OCI-LY1 (cell line): ENCODE results near the gene CATSPERZ.

Experiments used
- H2AFZ ChIP-seq: fragments of 200-600 bp; sonication (generic), shearing (Covaris generic); 2 replicates; pipeline ENCODE4 v1.6.0; 2014; ENCODE audit warnings: antibody characterized with exemption, mild to moderate bottlenecking, low read length
- H3F3A ChIP-seq: fragments of 200-600 bp; sonication (generic), shearing (Covaris generic); 2 replicates; pipeline ENCODE4 v1.6.0; 2014; ENCODE audit warnings: mild to moderate bottlenecking, antibody characterized with exemption, low read length, moderate library complexity; ENCODE audit not compliant: insufficient read depth
- H3K27ac ChIP-seq: fragments of 200-600 bp; sonication (generic); 2 replicates; pipeline ENCODE4 v1.5.1; 2014; ENCODE audit warnings: low read length, mixed run types, mild to moderate bottlenecking, low read depth; ENCODE audit not compliant: poor library complexity, severe bottlenecking
- H3K27me3 ChIP-seq: fragments of 200-600 bp; sonication (generic); 2 replicates; pipeline ENCODE4 v1.6.0; 2014; ENCODE audit warnings: antibody characterized with exemption, mild to moderate bottlenecking, low read length, moderate library complexity; ENCODE audit not compliant: insufficient read depth
- H3K36me3 ChIP-seq: fragments of 200-600 bp; sonication (generic); 2 replicates; pipeline ENCODE4 v1.6.1; 2014; ENCODE audit warnings: mild to moderate bottlenecking, antibody characterized with exemption, low read length, moderate library complexity, mixed read lengths; ENCODE audit not compliant: insufficient read depth
- H3K4me1 ChIP-seq: fragments of 200-600 bp; sonication (generic); 2 replicates; pipeline ENCODE4 v1.5.1; 2014; ENCODE audit warnings: mild to moderate bottlenecking, low read length, moderate library complexity; ENCODE audit not compliant: insufficient read depth, severe bottlenecking
- H3K4me2 ChIP-seq: fragments of 200-600 bp; sonication (generic), shearing (Covaris generic); 2 replicates; pipeline ENCODE4 v1.6.1; 2014; ENCODE audit warnings: low read length
- H3K4me3 ChIP-seq: fragments of 200-600 bp; sonication (generic); 2 replicates; pipeline ENCODE4 v1.5.1; 2014; ENCODE audit warnings: low read length, low read depth, mild to moderate bottlenecking, mixed read lengths; ENCODE audit not compliant: poor library complexity, severe bottlenecking
- H3K79me2 ChIP-seq: fragments of 200-600 bp; shearing (Covaris generic); 2 replicates; pipeline ENCODE4 v1.6.1; 2016; ENCODE audit warnings: mixed run types, low read length, mixed read lengths; ENCODE audit not compliant: insufficient read depth
- H3K9ac ChIP-seq: fragments of 200-600 bp; sonication (generic), shearing (Covaris generic); 2 replicates; pipeline ENCODE4 v1.6.1; 2014; ENCODE audit warnings: mild to moderate bottlenecking, low read length, mixed read lengths
- H3K9me2 ChIP-seq: fragments of 200-600 bp; sonication (generic), shearing (Covaris generic); 2 replicates; pipeline ENCODE4 v1.6.1; 2014; ENCODE audit warnings: low read depth, mild to moderate bottlenecking, low read length, mixed read lengths
- H3K9me3 ChIP-seq: fragments of 200-600 bp; shearing (Covaris generic); 2 replicates; pipeline ENCODE4 v1.6.1; 2014; ENCODE audit warnings: low read length, mixed read lengths
- H4K20me1 ChIP-seq: fragments of 200-600 bp; sonication (generic), shearing (Covaris generic); 2 replicates; pipeline ENCODE4 v1.6.0; 2016; ENCODE audit warnings: mild to moderate bottlenecking, low read length; ENCODE audit not compliant: insufficient read depth
- CTCF ChIP-seq: fragments of 200-600 bp; sonication (generic), shearing (Covaris generic); IDR thresholded peaks from 2 replicates; pipeline ENCODE4 v1.5.1; 2017; ENCODE audit warnings: mild to moderate bottlenecking, antibody characterized with exemption, low read length, moderate library complexity, mixed read lengths
- EZH2 ChIP-seq: fragments of 200-600 bp; sonication (generic), shearing (Covaris generic); IDR thresholded peaks from 2 replicates; pipeline ENCODE4 v1.8.0; 2017; ENCODE audit warnings: borderline replicate concordance, mixed run types, mild to moderate bottlenecking, antibody characterized with exemption, low read length, moderate library complexity, mixed read lengths

The CATSPERZ gene

GRCh38 chr11:64353715-64354506 lies 53.8 kb downstream of the CATSPERZ start:
- H3K79me2 ChIP-seq = no peaks in the 10 kb centered on the region
- H3K4me2 ChIP-seq = no peak overlapping the region
- no peak overlapping the region for H3K27ac ChIP-seq
- no peaks in the 10 kb centered on the region for H4K20me1 ChIP-seq
- H3K36me3 ChIP-seq = peaks cover 23% of the 10 kb centered on the region; the same call in 1 of the 2 replicates
- H2AFZ ChIP-seq = no peak overlapping the region
- H3K9me3 ChIP-seq = no peaks in the 10 kb centered on the region
- H3K9ac ChIP-seq = no peak overlapping the region
- no peaks in the 10 kb centered on the region for H3K27me3 ChIP-seq
- TF ChIP-seq CTCF = no peak
- no peak for TF ChIP-seq EZH2
- no peaks in the 10 kb centered on the region for H3F3A ChIP-seq
- no peak overlapping the region for H3K4me3 ChIP-seq
- no peaks in the 10 kb centered on the region for H3K9me2 ChIP-seq
- H3K4me1 ChIP-seq = peaks cover 11% of the 10 kb centered on the region
